HG03045 (cell line): Measurements from ENCODE around the gene OLIG3.

ENCODE experiments used
- ATAC-seq: cut with Tn5 transposase; IDR thresholded peaks from one replicate; pipeline ENCODE4 v1.9.1; 2021; ENCODE audit warnings: mild to moderate bottlenecking, moderate library complexity; ENCODE audit not compliant: unreplicated experiment

Gene OLIG3

DNA sequence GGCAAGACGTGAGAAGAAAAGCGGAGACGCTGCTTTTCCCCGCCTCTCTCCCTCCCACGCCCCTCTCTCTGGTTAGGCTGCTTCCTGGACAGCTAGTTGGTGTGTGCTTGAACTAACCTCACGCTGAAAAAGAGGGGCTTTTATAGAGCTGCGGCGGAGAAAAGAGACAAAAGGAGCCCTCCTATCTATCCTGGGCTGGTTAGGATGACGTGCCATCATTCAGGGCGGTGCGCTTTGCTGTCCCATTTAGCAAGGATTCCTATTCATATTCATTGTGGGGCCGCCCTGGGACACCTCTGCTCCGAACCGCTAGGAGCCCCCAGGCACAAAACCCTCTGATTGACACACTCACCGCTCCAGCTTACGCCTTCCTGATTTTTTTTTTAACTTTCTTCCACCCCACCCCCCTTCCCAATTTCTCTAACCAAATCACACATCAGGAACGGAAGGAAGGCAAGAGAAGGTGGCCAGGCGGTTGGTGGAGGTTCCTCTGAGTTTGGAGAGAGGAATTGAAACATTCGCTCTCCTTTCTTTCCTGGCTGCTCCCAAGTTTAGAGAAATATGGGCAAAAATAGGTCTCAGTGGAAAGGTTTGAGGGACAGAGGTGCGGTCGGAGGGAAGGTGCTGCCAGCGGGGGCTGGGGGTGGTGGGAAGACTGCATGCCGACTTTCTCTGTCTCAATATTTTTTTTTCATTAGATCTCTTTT lies at the start of gene OLIG3:
OLIG3 (minus strand) TSS at position 114 of the 707 bp plus-strand sequence. CDS start 224 bp downstream, outside the sequence.
- ATAC-seq = no peak

DNA sequence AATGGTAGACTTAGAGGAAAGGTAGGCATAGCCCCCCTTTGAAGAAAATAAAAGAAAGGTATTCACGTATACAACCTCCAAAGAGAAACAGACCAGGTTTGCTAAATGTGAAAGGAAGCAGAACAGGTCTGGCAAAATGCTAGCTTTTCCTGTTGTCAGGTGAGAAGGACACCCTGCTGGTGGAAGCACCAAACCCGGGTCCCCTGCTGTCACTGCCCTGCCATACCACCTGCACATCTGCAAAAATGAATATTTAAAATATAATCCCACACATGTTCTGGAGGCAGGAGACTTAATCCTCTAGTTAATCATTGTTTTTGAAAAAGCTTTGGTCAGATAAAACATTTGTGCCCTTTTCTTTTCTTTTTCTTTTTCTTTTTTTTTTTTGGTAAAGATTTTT lies 48.9 kb upstream of the OLIG3 start:
- ATAC-seq = no peak

DNA sequence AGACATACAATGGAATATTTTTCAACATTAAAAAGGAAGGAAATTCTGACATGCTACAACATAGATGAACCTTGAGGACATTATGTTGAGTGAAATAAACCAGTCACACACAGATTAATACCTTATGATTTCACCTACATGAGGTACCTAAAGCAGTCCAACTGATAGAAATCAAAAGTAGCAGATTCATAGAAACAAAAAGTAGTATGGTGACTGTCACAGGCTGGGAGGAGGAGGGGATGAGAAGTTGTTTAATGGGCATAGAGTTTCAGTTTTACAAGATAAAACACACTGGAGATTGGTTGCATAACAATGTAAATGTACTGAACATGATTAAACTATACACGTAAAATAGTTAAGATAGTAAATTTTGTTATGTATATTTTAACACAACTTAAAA lies 48.5 kb upstream of the OLIG3 start:
- no peak for ATAC-seq

DNA sequence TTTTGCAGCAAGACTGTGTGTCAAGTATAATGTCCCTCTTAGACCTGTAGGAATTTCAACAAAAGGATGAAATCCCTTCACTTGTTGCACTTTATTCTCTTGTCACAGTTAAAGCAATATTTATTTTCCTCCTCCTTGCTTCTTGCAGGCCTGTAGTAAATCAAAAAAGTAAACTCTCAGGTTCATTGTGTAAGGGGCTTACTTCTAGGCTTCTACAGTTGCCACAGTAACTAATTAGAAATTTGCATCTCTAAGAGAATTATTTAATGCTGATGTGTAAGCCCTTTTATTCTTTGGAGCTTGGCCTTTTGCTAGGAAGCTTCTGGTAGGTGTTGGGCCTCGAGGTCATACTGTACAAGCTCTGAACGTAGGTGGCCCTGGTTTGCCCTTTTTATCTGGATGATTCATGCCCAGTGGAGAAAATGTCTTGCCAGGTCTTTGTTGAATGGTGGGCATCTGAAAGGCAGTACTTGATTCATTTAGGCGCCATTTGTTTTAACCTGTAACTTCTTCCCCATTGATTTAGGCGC lies 47.4 kb upstream of the OLIG3 start:
- ATAC-seq = no peak

DNA sequence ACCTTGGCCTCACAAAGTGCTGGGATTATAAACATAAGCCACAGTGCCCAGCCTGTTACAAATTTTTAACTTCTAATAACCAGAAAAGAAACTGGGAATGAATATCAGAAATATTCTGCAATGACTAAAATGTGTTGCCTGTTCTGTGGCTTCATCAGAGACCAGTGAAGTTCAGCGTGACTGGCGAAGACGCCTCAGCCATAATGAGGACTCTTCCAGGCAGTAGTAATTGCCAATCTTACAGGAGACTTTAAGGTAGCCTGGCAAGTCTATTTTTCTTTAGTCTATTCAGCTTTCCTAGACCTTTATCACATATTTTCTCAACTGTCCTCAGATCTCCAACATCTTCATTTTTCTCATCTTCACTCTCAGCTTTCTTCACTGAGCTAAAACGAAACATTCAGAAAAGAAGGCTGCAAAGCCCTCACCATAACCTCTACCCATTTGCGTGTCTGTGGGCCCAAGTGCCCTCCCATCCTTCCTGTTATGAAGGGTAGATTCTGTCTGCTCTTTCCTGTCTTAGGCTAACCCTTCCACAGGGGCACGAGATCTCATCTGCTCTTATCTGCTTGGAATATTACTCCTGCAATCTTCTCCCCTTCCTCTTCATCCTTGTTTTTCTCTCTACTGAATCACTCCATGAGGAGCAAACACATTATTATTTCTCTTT lies 42.0 kb upstream of the OLIG3 start:
- ATAC-seq = no peak

DNA sequence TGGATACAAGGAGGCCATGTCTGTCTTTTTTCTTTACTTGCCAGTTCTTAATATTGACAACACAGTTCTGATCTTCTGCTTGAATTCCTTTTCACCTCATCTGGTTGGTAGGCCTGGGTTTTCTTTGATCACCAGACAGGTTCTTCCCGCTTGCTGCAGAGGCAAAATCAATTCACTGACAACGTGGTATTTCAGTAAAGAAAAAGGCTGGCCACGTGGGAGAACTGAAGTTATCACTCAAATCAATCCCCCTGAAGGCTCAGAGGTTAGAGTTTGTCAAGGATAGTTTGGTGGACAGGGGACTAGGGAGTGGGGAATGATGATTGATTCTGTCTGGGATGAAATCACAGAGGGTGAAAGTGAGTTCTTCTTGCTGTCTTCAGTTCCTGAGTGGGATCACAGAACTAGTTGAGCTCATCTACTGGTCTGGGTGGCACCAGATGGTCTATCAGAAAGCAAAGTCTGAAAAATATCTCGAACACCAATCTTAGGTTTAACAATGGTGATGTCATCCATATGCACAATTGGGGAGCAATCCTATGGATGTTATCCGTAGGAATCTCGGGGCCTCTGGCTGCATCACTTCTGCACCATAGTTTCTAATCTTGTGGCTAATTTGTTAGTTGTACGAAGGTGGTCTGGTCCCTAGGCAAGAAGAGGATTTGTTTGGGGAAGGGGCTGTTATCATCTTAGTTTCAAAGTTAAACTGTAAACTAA lies 37.3 kb upstream of the OLIG3 start:
- no peak for ATAC-seq

DNA sequence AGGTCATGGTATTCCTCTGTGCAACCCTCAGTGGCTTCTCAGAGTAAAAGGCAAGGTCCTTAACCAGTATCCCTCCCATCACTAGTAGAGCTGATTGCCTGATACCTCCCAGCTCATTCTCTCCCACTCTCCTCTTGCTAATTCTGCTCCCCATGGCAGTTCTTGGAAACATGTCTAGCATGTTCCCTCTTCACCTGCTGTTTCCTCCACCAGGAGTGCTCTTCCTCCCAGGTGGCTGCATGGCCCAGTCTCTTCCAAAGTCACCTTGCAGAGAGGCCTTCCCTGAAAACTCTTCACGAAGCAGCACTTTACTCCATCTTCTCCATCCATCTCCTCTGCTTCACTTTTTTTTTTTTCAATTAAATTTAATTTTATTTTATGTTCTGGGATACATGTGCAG lies 36.2 kb upstream of the OLIG3 start:
- no peak for ATAC-seq

DNA sequence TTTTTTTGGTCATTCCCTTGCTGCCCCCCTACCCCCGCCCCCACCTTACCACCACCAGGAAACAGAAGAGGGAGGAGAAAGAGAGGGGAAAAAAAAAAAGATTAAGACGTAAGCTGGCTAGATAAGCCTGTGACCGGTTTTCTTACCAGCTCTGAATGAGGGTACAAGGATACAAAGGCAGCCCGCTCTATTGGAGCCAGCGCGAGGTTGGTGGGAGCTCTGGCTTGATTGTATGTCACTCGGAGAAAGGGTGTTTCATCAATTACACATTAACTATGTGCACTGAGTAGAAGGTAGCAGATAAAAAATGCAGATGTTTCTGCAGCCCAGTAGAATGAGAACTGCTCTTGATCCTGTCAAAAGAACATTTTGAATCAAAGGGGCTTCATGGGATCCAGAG lies 28.6 kb upstream of the OLIG3 start:
- no peak for ATAC-seq

DNA sequence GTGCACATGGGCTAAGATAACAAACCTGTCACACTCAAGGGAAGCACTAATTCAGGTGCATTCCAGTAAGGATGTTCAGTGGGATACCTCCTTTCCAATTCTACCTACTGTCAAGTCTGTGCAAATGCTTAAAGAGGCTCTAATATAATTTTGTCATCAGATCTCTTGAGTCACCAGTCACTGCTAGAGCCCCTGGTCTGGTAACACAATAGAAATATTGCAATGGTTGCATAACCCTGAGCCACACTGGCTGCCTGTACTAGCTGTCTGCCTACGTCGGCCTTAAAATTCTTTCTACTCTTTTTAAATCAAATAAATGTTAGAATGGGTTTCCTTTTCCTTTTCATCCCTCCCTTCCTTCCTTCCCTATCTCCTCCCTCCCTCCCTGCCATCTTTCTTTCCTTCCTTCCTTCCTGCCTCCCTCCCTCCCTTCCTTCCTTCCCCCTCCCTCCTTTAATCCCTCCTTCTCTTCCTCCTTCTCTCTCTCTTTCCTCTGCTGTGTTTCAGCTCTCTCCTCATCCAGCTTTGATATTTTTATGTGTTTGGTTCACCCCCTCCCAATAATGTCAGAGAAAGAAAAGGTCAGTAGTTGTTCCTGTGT lies 28.1 kb upstream of the OLIG3 start:
- ATAC-seq = no peak

DNA sequence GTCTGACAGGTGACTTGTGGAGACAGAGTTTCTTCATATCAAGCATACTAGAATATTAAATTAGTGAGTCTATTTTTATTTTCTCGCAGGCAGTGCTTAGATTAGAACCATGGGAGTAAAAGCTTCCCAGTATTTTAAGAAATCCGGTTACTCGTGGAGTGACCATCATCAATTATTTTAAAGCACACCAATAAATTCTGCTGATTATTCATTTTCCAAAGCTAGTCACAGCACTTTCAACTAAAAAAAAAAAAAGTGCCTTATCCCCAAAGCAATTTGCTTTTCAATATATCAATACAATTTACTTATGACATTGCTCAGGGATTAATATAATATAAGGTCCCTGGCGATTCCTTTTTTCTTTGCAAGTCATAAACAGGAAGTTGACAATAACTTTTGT lies 26.3 kb upstream of the OLIG3 start:
- ATAC-seq = no peak

DNA sequence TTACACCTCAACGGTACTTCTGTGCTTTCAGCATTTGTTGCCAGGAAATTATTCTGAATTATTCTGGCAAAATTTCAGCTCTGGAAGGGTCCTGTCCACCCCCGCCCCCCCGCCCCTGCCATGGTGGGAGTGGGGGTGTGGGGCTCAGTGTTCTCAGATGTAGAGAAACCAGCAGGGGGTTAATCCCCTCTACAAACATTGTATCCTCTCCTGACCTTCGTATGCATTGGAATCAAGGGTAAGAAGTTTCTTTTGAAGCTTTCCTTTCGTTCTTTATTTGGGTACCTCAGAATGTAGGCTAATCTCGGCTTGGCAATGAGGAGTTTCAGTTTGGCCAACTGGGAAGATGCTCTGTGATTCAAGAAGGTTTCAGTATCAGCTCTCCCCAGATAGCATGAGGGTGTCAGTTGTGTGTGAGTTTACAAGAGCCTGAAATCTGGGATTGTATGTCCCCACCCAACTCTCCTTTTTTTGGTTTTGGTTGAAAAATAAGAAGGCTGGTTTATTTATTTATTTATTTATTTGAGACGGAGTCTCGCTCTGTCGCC lies 25.5 kb upstream of the OLIG3 start:
- ATAC-seq = no peak

DNA sequence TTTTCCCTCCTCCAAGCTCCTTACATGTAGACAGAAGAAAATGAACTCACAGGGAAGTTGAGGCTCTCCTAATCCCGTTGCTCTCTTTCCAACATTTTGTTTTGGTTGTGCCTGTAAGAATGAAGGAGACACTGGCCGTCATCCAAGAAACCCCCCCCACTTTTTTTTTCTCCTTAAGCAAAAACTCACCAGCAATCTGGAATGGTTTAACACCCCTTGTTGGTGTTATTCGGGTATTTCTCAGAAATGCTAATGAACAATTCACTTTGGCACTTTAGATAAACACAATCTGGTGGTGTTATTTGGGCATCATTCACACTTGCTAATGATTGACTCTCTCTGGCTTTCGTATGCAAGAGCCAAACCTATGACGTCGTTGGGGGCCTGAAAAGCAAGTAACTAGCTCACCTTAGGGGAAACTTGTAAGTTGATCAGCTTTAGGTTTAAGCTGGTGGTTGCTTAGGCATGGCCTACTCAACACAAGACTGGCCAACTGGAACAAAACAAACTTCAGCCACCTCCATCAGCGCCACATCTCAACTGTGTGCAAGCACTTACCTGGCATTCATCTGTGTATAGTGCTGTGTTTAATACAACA lies 24.3 kb upstream of the OLIG3 start:
- no peak for ATAC-seq

DNA sequence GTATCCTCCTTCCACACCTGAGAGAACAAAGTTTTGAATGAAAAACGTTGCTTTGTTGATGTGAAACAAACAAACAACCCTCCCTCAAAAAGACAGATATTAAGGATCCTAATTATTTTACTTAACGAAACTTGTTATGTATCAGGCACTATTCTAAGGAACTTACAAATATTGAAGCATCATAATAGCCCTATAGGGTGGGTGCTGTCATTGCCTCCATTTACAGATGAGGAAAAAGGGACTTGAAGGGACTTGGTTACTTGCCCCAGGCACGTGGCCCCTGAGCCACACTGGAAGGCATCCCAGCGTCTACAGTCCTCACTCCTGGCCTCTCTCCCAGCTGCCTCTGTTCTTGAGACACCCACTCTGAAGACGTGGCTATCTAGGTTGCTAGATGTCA lies 20.2 kb upstream of the OLIG3 start:
- no peak for ATAC-seq

DNA sequence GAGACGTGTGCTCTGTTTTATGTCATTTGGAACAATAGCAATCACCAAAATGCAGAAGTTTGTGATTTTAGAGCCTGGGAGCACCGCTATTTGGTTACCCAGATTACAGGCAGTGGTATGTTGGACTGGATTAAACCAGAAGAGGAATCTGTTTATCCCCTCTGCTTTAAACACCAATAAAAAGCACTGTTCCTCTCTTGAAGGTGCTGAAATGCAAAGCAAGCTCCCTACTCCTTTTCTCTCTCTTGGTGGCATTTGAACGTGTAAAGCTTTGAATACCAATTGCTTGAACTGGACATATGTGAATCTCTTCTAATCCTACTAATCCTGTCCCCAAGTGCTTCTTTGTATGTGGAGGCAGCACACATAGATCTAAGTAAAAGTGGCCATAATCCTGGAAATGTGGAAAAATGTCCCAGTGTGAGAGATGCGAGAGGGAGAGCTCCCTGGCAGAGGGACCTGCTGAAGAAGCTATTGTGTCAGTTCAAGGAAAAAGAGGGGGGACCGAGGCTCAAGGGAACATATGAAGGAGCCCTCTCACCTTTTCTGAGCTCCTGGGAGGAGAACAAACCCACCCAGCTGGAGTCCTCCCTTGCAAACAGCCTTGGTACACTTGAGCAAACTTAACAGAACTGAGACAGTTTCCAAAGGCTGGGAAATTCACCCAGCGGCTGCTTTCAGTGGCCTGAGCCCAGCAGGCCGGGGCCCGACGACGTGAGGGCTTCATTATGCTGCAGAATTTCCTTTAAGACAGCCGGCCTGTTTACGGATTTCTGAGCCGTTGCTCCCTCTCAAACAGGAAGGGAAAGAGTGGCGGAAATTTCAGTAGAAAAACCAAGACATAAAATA lies 18.8 kb upstream of the OLIG3 start:
- ATAC-seq = no peak

DNA sequence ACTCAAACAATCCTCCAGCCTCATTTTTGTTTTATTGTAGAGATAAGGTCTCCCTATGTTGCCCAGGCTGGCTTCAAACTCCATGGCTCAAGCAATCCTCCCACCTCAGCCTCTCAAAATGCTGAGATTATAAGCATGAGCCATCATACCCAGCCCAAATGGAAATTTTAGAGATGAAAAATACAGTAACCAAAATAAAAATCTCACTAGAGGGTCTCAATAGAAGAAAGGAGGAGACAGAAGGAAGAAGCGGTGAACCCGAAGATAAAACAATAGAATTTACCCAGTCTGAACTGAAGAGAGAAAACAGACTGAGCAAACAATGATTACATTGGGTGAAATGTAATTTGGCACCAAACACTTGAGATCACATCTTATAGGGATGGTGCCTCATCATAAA lies 16.7 kb upstream of the OLIG3 start:
- ATAC-seq = no peak

DNA sequence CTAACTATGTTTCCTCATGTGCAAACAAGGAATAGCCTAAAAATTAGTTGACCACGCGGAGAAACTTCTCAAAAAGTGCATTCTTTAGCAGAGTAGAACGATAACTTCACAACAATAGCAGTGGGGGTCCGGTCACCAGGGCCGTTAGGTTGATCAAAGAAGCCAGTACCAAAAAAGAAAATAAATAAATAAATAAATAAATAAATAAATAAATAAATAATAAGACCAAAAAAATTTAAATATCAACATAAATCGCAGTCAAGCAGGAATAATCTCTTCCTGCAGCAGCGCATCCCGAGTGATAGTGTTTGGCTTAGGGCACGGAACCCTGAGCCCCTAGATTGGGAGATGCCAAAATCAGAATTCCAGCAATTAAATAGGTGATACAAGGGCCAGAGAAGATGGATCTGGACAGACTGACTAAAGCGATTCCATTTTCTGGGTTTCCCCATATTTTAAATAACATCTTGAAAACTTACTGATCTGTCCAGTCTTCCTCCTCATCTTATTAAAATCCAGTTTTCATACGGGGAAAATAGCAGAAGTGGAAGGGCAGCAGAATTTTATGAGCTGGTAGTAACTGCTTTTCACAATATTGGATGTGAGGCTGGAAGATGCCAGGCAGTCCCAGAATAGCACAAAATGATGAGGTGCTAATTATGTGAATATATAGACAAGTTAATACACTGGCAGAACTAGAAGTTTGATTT lies 4.4 kb upstream of the OLIG3 start:
- ATAC-seq = no peak

DNA sequence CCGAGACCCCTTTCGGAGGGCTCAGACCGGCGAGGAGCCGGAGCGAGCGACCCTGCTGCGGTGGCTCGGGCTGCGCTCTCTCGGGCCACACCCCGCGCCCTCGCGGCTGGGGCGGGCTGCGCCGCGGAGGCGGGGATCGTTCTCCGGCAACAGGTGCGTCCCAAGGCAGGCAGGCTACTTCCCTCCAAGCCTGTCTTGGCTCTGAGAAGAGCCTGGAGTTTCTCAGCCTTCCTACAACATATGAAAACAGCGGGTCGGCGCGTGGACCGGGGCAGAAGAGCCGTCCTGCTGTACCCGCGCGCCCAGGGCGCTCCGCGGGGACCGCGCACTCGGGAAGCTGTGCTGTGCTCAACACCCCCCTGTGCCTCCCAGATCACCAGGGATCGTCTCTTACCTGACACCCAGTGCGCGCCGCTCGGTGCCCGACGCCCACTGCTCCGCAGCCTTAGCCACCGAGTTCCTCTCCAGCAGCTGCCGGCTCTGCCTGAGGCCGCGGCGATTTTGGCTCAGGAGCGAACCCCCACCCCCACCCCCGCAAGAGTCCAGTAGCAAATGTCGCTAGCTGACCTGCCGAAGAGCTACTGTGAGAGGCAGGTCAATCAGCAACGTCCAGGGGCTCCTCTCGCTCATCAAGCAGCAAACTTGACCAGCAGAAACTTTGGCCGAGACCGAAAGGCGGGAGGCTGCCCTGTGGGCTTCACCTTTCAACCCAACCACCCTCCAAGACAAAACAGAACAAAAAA lies 3.7 kb upstream of the OLIG3 start:
- ATAC-seq = no peak

DNA sequence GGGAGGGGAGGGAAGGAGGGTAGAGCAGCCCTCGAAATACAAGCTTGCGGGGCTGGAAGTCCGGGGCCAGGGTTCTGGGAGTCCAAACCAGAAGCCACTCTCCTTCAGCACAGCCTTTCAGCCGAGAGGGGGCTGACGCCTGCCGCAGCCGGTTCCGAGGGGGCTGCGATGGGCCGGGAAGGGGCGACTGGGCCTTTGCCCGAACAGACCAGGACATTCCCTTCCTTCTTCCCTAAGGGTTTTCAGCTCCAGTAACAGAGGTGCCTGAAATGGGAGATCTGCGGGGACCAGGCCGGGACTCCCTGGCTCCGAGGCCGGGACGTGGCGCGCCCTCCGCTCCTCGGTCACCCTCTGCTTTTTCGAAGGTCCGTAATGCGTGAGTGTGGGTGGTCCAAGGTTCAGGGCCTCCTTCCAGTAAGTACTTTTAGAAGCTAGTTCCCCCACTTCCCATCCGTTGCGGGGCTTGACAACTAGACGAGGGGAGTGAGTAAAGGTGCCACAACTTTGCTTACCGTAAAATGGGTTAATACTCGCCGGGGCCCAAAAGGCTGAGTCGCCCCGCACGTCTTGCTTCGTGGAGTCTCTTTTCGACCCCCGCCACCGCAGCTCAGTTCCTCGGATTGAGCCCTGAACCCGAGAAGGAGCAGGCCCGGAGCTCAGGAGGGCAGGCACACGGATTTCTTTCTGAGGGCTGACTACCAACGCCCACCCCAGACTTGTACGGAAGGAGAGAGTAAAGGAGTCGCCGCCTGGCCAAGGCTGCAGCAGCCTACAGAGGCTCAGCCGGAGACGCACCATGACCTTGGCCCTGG lies 2.9 kb upstream of the OLIG3 start:
- no peak for ATAC-seq
